Testis (tissue), 2 donors: ENCODE data around the gene NPEPL1.

Source experiments
- POLR2A ChIP-seq: fragments of 450-650 bp; IDR thresholded peaks from one replicate; pipeline ENCODE4 v1.6.1; 2017; ENCODE audit warnings: antibody characterized with exemption, mild to moderate bottlenecking, moderate library complexity
- TF ChIP-seq, protein P1 (sequence below), 3 experiments: fragments of 450-650 bp in 2 of 3; fragments of 200-600 bp in 1 of 3; sonication (generic) in 1 of 3; IDR thresholded peaks; one replicate each; pipeline ENCODE4 v1.5.1; 2016 to 2019; ENCODE audit warnings: antibody characterized with exemption in 3 of 3, mild to moderate bottlenecking in 2 of 3, moderate library complexity in 1 of 3

DNA sequence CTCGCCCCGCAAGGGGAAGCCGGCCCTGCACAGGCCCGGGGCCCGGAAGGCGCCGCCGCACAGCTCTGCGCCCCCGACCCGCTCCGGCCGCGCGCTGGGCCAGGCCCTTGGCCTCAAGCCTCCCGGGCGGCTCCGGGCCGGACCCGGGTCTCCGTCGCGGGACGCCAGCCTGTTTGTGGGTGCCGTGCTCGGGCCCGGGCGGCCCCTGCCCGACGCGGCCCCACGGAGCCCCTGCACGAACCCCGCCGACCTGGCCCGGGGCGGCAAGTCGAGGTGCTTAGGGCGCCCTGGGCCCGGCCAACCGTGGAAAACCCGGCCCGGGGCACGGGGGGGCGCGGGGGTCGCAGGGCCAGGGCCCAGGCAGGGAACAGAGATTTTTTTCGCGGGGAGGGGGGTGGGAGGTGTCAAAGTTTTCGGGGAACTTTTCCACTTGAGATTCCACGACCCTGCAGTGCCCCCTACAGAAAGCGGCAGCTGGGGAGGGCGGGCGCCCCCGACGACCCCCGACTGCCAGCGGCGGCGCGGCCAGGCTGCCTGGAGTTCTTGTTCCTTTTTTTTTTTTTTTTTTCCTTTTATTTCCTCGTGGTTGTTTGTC is 42.3 kb upstream of the NPEPL1 start:
- TF ChIP-seq, protein P1, sequence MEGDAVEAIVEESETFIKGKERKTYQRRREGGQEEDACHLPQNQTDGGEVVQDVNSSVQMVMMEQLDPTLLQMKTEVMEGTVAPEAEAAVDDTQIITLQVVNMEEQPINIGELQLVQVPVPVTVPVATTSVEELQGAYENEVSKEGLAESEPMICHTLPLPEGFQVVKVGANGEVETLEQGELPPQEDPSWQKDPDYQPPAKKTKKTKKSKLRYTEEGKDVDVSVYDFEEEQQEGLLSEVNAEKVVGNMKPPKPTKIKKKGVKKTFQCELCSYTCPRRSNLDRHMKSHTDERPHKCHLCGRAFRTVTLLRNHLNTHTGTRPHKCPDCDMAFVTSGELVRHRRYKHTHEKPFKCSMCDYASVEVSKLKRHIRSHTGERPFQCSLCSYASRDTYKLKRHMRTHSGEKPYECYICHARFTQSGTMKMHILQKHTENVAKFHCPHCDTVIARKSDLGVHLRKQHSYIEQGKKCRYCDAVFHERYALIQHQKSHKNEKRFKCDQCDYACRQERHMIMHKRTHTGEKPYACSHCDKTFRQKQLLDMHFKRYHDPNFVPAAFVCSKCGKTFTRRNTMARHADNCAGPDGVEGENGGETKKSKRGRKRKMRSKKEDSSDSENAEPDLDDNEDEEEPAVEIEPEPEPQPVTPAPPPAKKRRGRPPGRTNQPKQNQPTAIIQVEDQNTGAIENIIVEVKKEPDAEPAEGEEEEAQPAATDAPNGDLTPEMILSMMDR (IDR thresholded peaks at IDR 0.05): no peak
- no peak for TF ChIP-seq POLR2A
